GM19468 (cell line): ENCODE results near the gene NPBWR2.
"Not testable (repeated sequence)": the region's sequence is repeated elsewhere in the genome, so short reads cannot be mapped to it uniquely, and the experiment has no call there.

Experiments used
- ATAC-seq: cut with Tn5 transposase; IDR thresholded peaks from one replicate; pipeline ENCODE4 v1.9.1; 2021; ENCODE audit warnings: mild to moderate bottlenecking, moderate library complexity, moderate number of reproducible peaks; ENCODE audit not compliant: unreplicated experiment; ENCODE audit errors: extremely low read depth

NPBWR2 gene

GRCh38 chr20:64090165-64090564 is 17.2 kb downstream of the NPBWR2 start:
- ATAC-seq = no peak

- not testable (repeated sequence) for ATAC-seq
These were observed 18.8 kb downstream of the NPBWR2 start for GRCh38 chr20:64088586-64088985.

- ATAC-seq = not testable (repeated sequence)
These were observed 20.0 kb downstream of the NPBWR2 start for GRCh38 chr20:64087226-64087825.

GRCh38 chr20:64086801-64087200 is 20.6 kb downstream of the NPBWR2 start:
- no peak for ATAC-seq

GRCh38 chr20:64084685-64085152 is 22.6 kb downstream of the NPBWR2 start:
- no peak for ATAC-seq

- no peak for ATAC-seq
These were observed 23.3 kb downstream of the NPBWR2 start, which contains the start of gene LKAAEAR1 for GRCh38 chr20:64083804-64084684. Gene LKAAEAR1 (minus strand): TSS chr20:64084398. CDS start chr20:64084219, 179 bp downstream.

- ATAC-seq = no peak
These were observed 24.0 kb downstream of the NPBWR2 start for GRCh38 chr20:64083378-64083803.

GRCh38 chr20:64082820-64083377 is 24.5 kb downstream of the NPBWR2 start:
- no peak for ATAC-seq

- no peak for ATAC-seq
These were observed 25.1 kb downstream of the NPBWR2 start for GRCh38 chr20:64082126-64082731.

- no peak for ATAC-seq
These were observed 25.8 kb downstream of the NPBWR2 start for GRCh38 chr20:64081624-64081964.

- no peak for ATAC-seq
These were observed 26.3 kb downstream of the NPBWR2 start for GRCh38 chr20:64080813-64081623.

- no peak for ATAC-seq
These were observed 27.2 kb downstream of the NPBWR2 start, which contains the start of gene OPRL1 for GRCh38 chr20:64080013-64080812. Gene OPRL1 (plus strand): TSS chr20:64080082. CDS start chr20:64092721, 12,639 bp downstream.

GRCh38 chr20:64079273-64080012 is 27.9 kb downstream of the NPBWR2 start, which contains the start of gene RGS19:
Gene RGS19 (minus strand): TSS chr20:64079518. CDS start chr20:64076886, 2,632 bp downstream.
- no peak for ATAC-seq

GRCh38 chr20:64078934-64079272 is 28.5 kb downstream of the NPBWR2 start:
- no peak for ATAC-seq

- no peak for ATAC-seq
These were observed 29.4 kb downstream of the NPBWR2 start for GRCh38 chr20:64077876-64078551.

GRCh38 chr20:64077541-64077875 is 29.9 kb downstream of the NPBWR2 start:
- ATAC-seq = no peak

GRCh38 chr20:64077094-64077493 is 30.3 kb downstream of the NPBWR2 start:
- no peak for ATAC-seq
